GM19351 (cell line): ENCODE results near the gene MAP7.
"Not testable (repeated sequence)": the region's sequence is repeated elsewhere in the genome, so short reads cannot be mapped to it uniquely, and the experiment has no call there.

Source experiments
- ATAC-seq: cut with Tn5 transposase; IDR thresholded peaks from one replicate; pipeline ENCODE4 v1.9.1; 2021; ENCODE audit warnings: mild to moderate bottlenecking, moderate library complexity; ENCODE audit not compliant: unreplicated experiment

The MAP7 gene

GRCh38 chr6:136550330-136551071, at the start of gene MAP7:
TSS of gene MAP7 (minus strand) at chr6:136550422. CDS start at chr6:136550408, 14 bp downstream.
- peak; percentile 72 for ATAC-seq

- ATAC-seq: no peak
Measured at GRCh38 chr6:136599329-136600011, 49.2 kb upstream of the MAP7 start.

- ATAC-seq: no peak
Measured at GRCh38 chr6:136598048-136598447, 47.8 kb upstream of the MAP7 start.

- ATAC-seq: no peak
Measured at GRCh38 chr6:136594671-136595070, 44.4 kb upstream of the MAP7 start.

- peak; percentile 93 for ATAC-seq
Measured at GRCh38 chr6:136593748-136594490, 43.7 kb upstream of the MAP7 start.

- no peak for ATAC-seq
Measured at GRCh38 chr6:136592930-136593673, 42.9 kb upstream of the MAP7 start.

GRCh38 chr6:136591617-136592016, 41.4 kb upstream of the MAP7 start:
- no peak for ATAC-seq

GRCh38 chr6:136590846-136591245, 40.6 kb upstream of the MAP7 start:
- not testable (repeated sequence) for ATAC-seq

GRCh38 chr6:136587527-136587926, 37.3 kb upstream of the MAP7 start:
- ATAC-seq: no peak

- no peak for ATAC-seq
Measured at GRCh38 chr6:136586295-136586694, 36.1 kb upstream of the MAP7 start.

GRCh38 chr6:136585523-136585922, 35.3 kb upstream of the MAP7 start:
- not testable (repeated sequence) for ATAC-seq

GRCh38 chr6:136584290-136584689, 34.1 kb upstream of the MAP7 start:
- not testable (repeated sequence) for ATAC-seq

- ATAC-seq: no peak
Measured at GRCh38 chr6:136582711-136583471, 32.7 kb upstream of the MAP7 start.

- no peak for ATAC-seq
Measured at GRCh38 chr6:136579800-136580199, 29.6 kb upstream of the MAP7 start.

GRCh38 chr6:136576821-136577220, 26.6 kb upstream of the MAP7 start:
- ATAC-seq: no peak

- ATAC-seq: no peak
Measured at GRCh38 chr6:136571496-136571895, 21.3 kb upstream of the MAP7 start.

GRCh38 chr6:136571065-136571464, 20.8 kb upstream of the MAP7 start:
- ATAC-seq: no peak

GRCh38 chr6:136568129-136568528, 17.9 kb upstream of the MAP7 start:
- no peak for ATAC-seq

- no peak for ATAC-seq
Measured at GRCh38 chr6:136567688-136568087, 17.5 kb upstream of the MAP7 start.

GRCh38 chr6:136566851-136567250, 16.6 kb upstream of the MAP7 start:
- ATAC-seq: no peak
